ENCODE results near the gene PNPLA6.

The PNPLA6 gene

DNA sequence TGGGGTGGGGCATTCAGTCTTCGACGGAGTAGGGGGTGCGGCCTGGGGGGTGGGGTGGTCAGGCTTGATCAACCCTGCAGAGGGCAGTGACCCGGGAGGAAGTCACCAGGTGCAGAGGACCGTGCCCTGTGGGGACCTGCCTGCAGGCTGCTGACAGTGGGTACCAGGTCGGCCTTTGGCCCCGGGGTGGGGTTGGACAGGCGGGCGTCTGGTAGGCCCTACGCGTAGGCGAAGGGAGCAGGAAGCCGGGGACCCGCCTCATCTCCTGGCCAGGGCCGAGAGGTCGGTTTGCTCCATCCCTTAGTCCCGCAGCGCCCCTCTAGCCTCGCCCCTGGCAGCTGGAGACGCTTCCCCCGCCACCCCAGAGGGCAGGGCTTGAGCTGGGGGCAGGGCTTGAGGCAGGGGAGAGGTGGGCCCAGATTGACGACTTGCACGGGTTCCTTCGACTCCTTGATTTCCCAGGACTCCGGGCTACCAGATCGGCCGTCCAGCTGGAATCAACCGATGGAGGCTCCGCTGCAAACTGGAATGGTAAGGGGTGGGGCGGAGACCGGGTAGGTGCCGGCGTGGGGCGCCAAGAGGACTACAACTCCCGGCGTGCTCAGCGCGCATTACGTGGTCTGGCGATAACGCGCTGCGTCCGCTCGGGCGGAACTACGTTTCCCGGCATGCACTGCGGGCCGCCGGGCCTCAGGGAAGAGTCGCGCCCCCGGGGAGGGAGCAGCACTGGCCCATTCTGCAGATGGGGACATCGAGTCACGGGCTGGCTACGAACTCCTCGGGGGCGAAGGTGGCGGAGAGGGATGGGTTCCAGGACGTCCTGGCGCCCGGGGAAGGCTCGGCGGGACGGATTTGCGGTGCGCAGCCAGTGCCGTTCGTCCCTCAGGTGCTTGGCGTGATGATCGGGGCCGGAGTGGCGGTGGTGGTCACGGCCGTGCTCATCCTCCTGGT is at the start of gene PNPLA6:
Gene PNPLA6, plus strand, starts transcription at position 671 of the 951 bp plus-strand sequence. Its CDS starts 72 bp downstream, at position 743.
- DNase-seq: peak; percentile 87

DNA sequence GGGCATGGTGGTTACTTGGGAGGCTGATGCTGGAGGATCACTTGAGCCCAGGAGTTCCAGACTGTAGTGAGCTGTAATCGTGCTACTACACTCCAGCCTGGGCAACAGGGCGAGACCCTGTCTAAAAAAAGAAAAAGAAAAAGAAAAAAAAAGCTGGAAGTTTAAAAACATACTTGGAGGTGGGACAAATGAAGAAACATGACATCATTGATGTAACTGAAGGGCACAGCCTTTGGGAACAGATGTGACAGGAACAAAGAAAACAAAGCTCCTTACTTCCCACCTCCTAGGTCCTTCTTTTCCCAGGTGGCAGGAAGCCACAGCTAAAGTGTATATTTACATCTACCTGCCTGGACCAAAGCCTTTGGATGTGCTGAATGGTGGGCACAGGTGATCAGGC is 48.6 kb upstream of the PNPLA6 start:
- DNase-seq: no peak

DNA sequence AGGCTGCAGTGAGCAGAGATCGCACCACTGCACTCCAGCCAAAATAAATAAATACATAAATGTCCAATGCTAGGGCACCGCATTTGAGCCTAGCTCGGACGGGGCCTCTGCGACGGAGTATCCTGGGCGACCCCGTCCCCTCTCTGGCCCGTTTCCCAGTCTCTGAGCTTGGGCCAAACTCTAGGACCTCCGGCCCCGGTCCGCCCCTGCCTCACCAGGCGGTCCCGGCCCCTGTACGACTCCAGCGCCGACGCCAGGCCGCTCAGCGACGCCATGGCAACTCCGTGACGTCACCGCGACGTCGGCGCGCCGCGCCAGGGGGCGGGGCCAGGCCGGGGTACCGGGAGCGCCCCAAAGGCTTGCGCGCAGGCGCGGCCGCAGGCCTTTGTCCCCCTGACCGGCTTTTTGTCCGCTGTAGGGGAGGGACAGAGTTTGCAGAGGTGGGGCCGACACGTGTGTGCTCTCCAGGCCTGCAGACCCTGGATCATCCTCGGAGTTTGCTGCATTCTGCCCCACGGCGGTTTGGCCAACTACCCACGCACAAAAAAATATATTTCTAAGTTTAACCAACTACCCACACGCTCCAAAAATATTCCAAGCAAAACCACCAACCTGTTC is 46.7 kb upstream of the PNPLA6 start, which contains the start of gene PEX11G:
Gene PEX11G, minus strand, starts transcription at position 300 of the 618 bp plus-strand sequence. Its CDS starts 25 bp downstream, at position 275.
- peak; percentile 87 for DNase-seq

GRCh38 chr19:7489609-7490044 is 45.9 kb upstream of the PNPLA6 start:
- no peak for DNase-seq

DNA sequence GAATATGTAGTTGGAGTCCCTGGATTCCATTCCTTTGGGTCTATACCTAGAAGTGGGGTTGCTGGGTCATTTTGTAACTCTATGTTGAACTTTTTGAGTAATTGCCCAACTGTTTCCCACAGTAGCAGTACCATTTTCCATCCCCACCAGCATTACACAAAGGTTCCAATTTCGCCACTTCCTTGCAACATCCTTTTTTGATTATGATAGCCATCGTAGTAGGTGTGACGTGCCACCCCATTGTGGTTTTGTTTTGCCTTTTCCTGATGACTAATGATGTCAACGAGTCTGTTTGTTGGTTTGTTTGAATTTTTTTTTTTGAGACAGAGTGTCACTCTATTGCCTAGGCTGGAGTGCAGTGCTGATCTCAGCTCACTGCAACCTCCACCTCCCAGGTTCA is 43.4 kb upstream of the PNPLA6 start:
- no peak for DNase-seq

- DNase-seq: no peak
Measured at GRCh38 chr19:7492558-7492957, 43.0 kb upstream of the PNPLA6 start.

- no peak for DNase-seq
Measured at GRCh38 chr19:7494416-7495098, 41.0 kb upstream of the PNPLA6 start.

- no peak for DNase-seq
Measured at GRCh38 chr19:7497292-7497691, 38.2 kb upstream of the PNPLA6 start.

DNA sequence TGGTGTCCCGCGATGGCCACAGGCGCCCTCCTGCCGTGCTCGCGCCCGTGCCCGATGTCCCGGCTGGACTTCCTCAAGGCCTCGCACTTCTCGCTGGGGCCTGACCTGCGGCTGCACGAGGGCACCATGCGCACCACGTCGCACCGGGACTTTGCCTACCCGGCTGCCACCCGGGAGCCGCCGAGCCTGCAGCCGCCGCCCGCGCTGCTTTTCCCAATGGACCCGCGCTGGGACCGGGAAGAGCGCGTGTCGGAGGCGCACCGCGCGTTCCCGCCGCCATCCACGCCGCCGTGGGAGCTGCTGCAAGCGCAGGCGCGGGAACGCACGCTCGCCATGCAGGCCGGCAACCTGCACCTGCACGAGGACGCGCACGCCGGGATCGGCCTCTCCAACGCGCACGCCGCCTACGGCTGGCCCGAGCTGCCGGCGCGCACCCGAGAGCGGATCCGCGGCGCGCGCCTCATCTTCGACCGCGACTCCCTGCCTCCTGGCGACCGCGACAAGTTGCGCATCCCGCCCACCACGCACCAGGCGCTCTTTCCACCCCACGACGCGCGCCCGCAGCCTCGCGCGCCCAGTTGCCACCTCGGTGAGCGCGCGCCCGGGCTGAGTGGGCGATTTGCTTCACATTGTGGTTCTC is 34.6 kb upstream of the PNPLA6 start:
- peak; percentile 89 for DNase-seq

- DNase-seq: no peak
Measured at GRCh38 chr19:7502552-7502951, 33.0 kb upstream of the PNPLA6 start.

GRCh38 chr19:7504684-7505083 is 30.8 kb upstream of the PNPLA6 start:
- DNase-seq: no peak

DNA sequence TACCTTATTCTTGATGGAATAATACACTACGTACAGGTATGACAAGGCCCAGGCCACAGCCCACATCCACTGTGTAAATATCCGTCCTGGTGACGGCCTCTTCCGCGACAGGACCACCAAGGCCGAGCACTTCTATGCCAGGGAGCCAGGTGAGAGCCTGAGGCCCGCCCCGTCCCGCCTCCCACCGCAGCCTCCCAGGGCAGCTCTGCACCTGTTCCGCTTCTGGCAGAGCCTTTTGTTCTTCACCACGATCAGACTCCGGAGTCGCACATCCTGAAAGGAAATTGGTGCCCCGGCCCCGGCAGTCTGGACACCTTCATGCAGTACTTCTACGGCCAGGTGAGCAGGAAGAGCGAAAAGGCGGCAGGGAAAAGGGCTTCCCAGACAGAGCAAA is 30.2 kb upstream of the PNPLA6 start:
- DNase-seq: peak; percentile 75

DNA sequence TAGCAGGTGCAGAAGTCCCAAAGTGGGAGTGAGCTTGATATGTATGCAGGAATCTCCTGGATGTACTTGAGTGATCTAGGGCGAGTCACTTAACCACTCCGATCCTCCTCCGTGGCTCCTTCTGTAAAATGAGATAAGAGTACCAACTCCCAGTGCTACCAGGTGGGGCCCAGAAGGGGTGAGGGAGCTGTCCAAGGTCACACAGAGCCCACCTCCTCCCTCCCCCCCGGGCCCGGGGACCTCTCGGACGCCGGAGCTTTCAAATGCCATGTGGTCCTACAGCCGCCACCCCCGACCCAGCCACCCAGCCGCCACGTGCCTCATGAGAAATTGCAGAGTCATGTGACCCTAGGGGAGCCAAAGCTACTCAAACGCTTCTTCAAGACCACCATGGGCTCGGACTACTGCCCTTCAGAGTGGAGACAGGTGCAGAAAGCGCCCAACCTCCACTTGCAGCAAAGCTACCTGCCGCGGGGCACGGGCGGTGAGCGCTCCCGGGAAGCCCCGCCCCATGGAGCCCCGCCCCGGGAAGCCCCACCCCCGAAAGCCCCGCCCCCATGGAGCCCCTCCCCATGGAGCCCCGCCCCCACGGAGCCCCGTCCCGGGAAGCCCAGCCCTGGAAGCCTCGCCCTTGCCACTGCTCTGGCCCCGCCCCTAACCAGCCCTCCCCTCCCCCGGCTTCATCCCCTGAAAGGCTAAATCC is 29.7 kb upstream of the PNPLA6 start:
- DNase-seq: no peak

DNA sequence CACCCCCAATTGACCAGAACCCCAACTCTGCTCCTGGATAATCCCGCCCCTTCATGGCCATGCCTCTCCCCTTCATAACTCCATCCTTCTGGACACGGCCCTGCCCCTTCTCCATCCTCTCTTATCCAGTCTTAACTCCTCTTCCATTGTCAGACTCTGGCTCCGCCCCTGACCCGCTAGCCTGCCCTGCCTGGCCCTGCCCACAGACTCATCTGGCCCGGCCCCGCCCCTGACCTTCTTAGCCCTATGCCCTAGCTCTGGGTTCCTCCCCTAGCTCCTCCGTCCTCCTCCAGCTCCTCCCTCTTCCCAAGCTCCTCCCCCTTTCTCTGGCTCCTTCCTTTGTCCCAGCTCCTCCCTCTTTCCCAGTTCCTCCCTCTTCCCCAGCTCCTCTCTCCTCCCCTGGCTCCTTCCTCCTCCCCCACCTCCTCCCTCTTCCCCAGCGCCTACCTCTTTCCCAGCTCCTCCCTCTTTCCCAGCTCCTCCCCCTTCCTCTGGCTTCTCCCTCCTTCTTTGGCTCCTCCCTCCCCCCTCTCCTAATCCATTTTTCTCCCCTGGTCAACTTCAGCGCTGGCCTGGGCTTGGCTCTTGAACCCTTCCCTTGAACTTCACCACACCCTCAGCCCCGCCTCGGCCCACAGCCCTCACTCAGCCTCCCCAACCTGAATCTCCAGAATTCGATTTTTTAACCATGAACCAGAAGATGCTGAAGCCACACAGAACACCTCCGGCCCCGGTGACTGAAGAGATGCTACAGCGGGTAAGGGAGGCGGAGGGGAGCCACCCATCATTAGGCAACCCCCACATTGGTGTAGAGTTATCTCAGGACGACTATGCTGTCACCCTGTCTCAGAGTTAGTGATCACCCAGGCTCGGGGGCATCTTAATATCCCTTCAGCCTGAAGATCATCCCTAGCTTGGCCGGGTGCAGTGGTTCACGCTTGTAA is 28.9 kb upstream of the PNPLA6 start:
- DNase-seq: no peak

GRCh38 chr19:7507884-7508283 is 27.6 kb upstream of the PNPLA6 start:
- no peak for DNase-seq

DNA sequence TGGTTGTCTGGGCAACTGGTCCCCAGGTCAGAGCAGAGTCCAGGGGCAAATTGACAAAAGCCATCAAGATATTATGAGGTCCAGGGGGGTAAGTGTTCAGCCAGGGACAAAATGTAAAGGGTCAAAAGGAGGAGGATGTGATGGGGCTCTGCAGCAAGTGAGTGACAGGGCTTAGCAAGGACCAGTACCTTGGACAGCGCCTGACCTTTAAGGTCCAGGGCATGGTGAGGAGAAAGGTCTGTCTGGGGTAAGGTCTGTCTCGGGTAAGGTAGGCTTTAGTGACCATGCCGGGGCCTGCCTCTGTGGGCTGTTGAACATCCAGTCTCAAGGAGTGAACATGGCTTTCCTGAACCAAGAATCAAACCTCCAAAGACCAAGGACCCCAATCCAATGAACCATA is 25.9 kb upstream of the PNPLA6 start:
- DNase-seq: no peak

DNA sequence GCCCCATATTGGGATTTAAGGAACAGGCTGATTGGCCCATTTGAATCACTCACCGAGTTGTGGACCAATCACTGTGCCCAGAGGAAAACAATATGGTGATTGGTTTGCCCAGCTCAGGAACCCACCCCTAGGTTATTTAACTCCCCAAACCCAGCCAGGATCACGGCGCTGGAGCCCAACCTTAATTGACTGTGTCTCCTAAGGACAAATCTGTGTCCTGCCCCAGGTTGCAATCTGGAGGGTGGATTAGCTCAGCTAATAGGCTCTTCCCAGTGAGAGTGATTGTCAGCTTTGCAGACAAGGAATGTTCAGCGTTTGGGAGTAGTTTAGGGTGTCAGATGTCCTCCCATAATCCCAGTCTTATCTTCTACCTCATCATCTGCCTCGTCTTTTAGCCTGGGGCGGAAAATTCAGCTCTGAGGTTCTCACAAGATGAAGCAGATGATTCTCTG is 23.1 kb upstream of the PNPLA6 start:
- no peak for DNase-seq

- no peak for DNase-seq
Measured at GRCh38 chr19:7513809-7514642, 21.5 kb upstream of the PNPLA6 start.

DNA sequence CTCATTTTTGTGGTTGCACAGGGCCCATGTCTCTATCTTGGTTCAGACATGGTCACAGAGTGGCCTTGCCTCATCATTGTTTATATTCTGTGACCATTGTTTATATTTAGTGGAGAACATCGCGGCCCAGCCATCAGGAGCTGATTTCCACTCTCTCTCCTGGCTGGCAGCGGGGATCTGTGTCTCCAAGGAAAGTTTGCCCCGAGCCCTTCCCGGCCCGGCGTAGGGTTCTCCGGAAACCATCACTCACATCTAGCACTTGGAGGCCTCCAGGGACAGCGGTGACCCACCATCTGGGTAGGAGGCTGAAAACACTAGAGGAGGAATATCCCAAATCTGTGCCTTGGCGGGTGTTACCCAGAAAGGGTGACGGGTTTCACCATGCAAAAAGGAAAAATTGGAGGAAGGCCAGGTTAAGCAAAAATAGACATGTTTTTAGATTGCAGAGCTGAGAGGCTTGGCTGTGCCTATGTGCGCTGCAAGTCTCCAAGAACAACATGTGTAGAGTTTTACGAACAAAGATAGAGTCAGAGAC is 20.3 kb upstream of the PNPLA6 start:
- no peak for DNase-seq

DNA sequence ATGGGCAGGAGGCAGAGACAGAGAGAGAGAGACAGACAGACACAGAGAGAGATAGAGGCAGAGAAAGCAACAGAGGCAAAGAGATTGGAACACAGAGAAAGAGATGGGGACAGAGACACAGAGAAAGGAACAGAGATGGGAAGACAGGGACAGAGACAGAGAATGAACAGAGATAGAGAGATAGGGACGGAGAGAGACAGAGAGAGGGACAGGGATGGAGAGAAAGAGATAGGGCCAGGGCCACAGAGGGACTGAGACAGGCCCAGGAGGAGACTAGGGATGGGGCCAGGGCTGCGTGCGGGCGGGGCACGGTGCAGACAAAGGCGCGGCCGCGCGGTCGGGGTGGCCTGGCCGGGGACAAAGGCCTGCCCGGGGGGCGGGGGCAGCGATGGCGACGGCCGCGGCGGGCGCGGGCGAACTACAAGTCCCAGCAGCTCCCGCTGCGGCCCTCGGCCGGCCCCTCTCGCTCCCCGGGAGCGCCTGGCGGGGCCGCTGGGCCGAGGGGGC is 19.8 kb upstream of the PNPLA6 start, which contains the start of gene ZNF358:
Gene ZNF358, plus strand, starts transcription at position 459 of the 507 bp plus-strand sequence. CDS start 3,140 bp downstream, outside the sequence.
- DNase-seq: peak; percentile 80
